Trophoblast cell (in vitro differentiated cells and primary cell): Measurements from ENCODE around the gene NOS2.

Experiments used
- DNase-seq, 2 donors: peaks; one replicate each; pipeline ENCODE4 v3.0.0-alpha.2; 2016
- H2AFZ ChIP-seq: 2 replicates; pipeline ENCODE4 v1.6.1; 2013; ENCODE audit warnings: low read length, moderate library complexity, mild to moderate bottlenecking; ENCODE audit not compliant: insufficient read depth, poor library complexity
- H2AK5ac ChIP-seq: 2 replicates; pipeline ENCODE4 v1.6.1; 2013; ENCODE audit warnings: mild to moderate bottlenecking, low read length
- H2BK120ac ChIP-seq: 2 replicates; pipeline ENCODE4 v1.6.1; 2013; ENCODE audit warnings: low read length, mild to moderate bottlenecking, moderate library complexity; ENCODE audit not compliant: insufficient read depth, poor library complexity
- H2BK12ac ChIP-seq: 2 replicates; pipeline ENCODE4 v1.6.1; 2013; ENCODE audit warnings: mild to moderate bottlenecking, low read length, moderate library complexity
- H2BK5ac ChIP-seq: 2 replicates; pipeline ENCODE4 v1.6.1; 2013; ENCODE audit warnings: low read length, low read depth, moderate library complexity, mild to moderate bottlenecking; ENCODE audit not compliant: poor library complexity
- H3K14ac ChIP-seq: 2 replicates; pipeline ENCODE4 v1.6.1; 2013; ENCODE audit warnings: mild to moderate bottlenecking, low read length
- H3K18ac ChIP-seq: 2 replicates; pipeline ENCODE4 v1.6.1; 2013; ENCODE audit warnings: mild to moderate bottlenecking, low read length
- H3K23ac ChIP-seq: 2 replicates; pipeline ENCODE4 v1.6.1; 2013; ENCODE audit warnings: low read length
- H3K27ac ChIP-seq: 2 replicates; pipeline ENCODE4 v1.5.1; 2013; ENCODE audit warnings: low read depth, mild to moderate bottlenecking, inconsistent platforms, low read length, moderate library complexity
- H3K27me3 ChIP-seq: 2 replicates; pipeline ENCODE4 v1.6.1; 2013; ENCODE audit warnings: inconsistent platforms, mild to moderate bottlenecking, low read length, moderate library complexity; ENCODE audit not compliant: insufficient read depth
- H3K36me3 ChIP-seq, 2 experiments: 1 replicate in 1 of 2; 2 replicates in 1 of 2; pipeline ENCODE4 v1.6.1; 2013; ENCODE audit warnings: low read length in 2 of 2, mild to moderate bottlenecking in 2 of 2, moderate library complexity in 1 of 2; ENCODE audit not compliant: insufficient read depth in 2 of 2, control insufficient read depth in 1 of 2
- H3K4ac ChIP-seq: 2 replicates; pipeline ENCODE4 v1.6.1; 2013; ENCODE audit warnings: low read depth, mild to moderate bottlenecking, low read length, moderate library complexity
- H3K4me1 ChIP-seq, 2 experiments: 1 replicate in 1 of 2; 2 replicates in 1 of 2; pipeline ENCODE4 v1.6.1; 2013; ENCODE audit warnings: low read length in 2 of 2, mild to moderate bottlenecking in 2 of 2, moderate library complexity in 1 of 2; ENCODE audit not compliant: insufficient read depth in 2 of 2, control insufficient read depth in 1 of 2
- H3K4me2 ChIP-seq: 2 replicates; pipeline ENCODE4 v1.6.1; 2013; ENCODE audit warnings: inconsistent platforms, mild to moderate bottlenecking, low read length, moderate library complexity
- H3K4me3 ChIP-seq: 2 replicates; pipeline ENCODE4 v1.5.1; 2013; ENCODE audit warnings: mild to moderate bottlenecking, low read depth, low read length, inconsistent platforms
- H3K79me1 ChIP-seq: one replicate; pipeline ENCODE4 v1.6.1; 2013; ENCODE audit warnings: low read length
- H3K79me2 ChIP-seq: 2 replicates; pipeline ENCODE4 v1.6.1; 2013; ENCODE audit warnings: low read length, mild to moderate bottlenecking; ENCODE audit not compliant: control insufficient read depth, insufficient read depth, poor library complexity
- H3K9ac ChIP-seq: 2 replicates; pipeline ENCODE4 v1.6.1; 2013; ENCODE audit warnings: mild to moderate bottlenecking, low read length
- H3K9me3 ChIP-seq: 2 replicates; pipeline ENCODE4 v1.6.1; 2013; ENCODE audit warnings: low read depth, mild to moderate bottlenecking, control low read depth, inconsistent platforms, low read length; ENCODE audit not compliant: insufficient read depth
- H4K12ac ChIP-seq: 2 replicates; pipeline ENCODE4 v1.6.1; 2013; ENCODE audit warnings: low read depth, mild to moderate bottlenecking, low read length, moderate library complexity
- H4K8ac ChIP-seq: 2 replicates; pipeline ENCODE4 v1.6.1; 2013; ENCODE audit warnings: low read depth, mild to moderate bottlenecking, low read length, moderate library complexity
- H4K91ac ChIP-seq: one replicate; pipeline ENCODE4 v1.6.1; 2013; ENCODE audit warnings: low read depth, mild to moderate bottlenecking, low read length, moderate library complexity
- WGBS: extraction: QIAGEN DNeasy Blood & Tissue Kit; methylation state at CpG from one replicate; pipeline ENCODE4 v1.1.7; 2013; ENCODE audit warnings: missing lambda C conversion rate; ENCODE audit not compliant: insufficient read length, insufficient coverage; ENCODE audit errors: extremely low coverage; 5-methylcytosine and 5-hydroxymethylcytosine counted together

The NOS2 gene

GRCh38 chr17:27788919-27789318 lies 11.4 kb downstream of the NOS2 start:
- Histone ChIP-seq H3K27ac (no peak overlapping the region), H3K18ac (no peak overlapping the region), H3K9me3 (no peaks in the 10 kb centered on the region), H4K8ac (no peak overlapping the region), H2BK5ac (no peak overlapping the region), H3K4ac (no peak overlapping the region), H3K4me3 (no peak overlapping the region), H4K12ac (no peak overlapping the region), H2AFZ (no peak overlapping the region), H4K91ac (no peak overlapping the region), H3K36me3 (no peaks in the 10 kb centered on the region), H3K79me2 (no peaks in the 10 kb centered on the region), H3K14ac (no peak overlapping the region), H3K4me2 (no peak overlapping the region), H2AK5ac (no peak overlapping the region), H2BK12ac (no peak overlapping the region), H2BK120ac (no peak overlapping the region), H3K79me1 (no peaks in the 10 kb centered on the region), H3K23ac (no peak overlapping the region), H3K9ac (no peak overlapping the region), H3K4me1 (peaks cover 6 to 7% of the 10 kb centered on the region in 2 experiments), H3K27me3 (peaks cover 6% of the 10 kb centered on the region)
- DNase-seq: no peak
- no CpG with 5 or more reads among the region's 3 CpGs for WGBS

GRCh38 chr17:27783440-27784350 lies 16.6 kb downstream of the NOS2 start:
- no peak overlapping the region for H2BK5ac ChIP-seq
- H3K4ac ChIP-seq: no peak overlapping the region
- H4K8ac ChIP-seq: no peak overlapping the region
- no peaks in the 10 kb centered on the region for H3K79me2 ChIP-seq
- no peak overlapping the region for H3K23ac ChIP-seq
- no peak overlapping the region for H3K9ac ChIP-seq
- H2AFZ ChIP-seq: no peak overlapping the region
- no peaks in the 10 kb centered on the region for H3K36me3 ChIP-seq
- no peaks in the 10 kb centered on the region for H3K9me3 ChIP-seq
- H3K14ac ChIP-seq: no peak overlapping the region
- H2BK120ac ChIP-seq: no peak overlapping the region
- no CpG with 5 or more reads among the region's 9 CpGs for WGBS
- no peak overlapping the region for H3K27ac ChIP-seq
- H3K4me1 ChIP-seq: no peaks in the 10 kb centered on the region
- H2BK12ac ChIP-seq: no peak overlapping the region
- H3K27me3 ChIP-seq: no peaks in the 10 kb centered on the region
- H3K4me2 ChIP-seq: no peak overlapping the region
- DNase-seq: no peak
- no peaks in the 10 kb centered on the region for H3K79me1 ChIP-seq
- no peak overlapping the region for H3K18ac ChIP-seq
- no peak overlapping the region for H4K12ac ChIP-seq
- H2AK5ac ChIP-seq: no peak overlapping the region
- no peak overlapping the region for H4K91ac ChIP-seq
- H3K4me3 ChIP-seq: no peak overlapping the region

- WGBS: no CpG with 5 or more reads among the region's 7 CpGs
- no peaks in the 10 kb centered on the region for H3K79me1 ChIP-seq
- H2BK12ac ChIP-seq: no peak overlapping the region
- H3K79me2 ChIP-seq: no peaks in the 10 kb centered on the region
- H3K4me1 ChIP-seq: no peaks in the 10 kb centered on the region
- H4K91ac ChIP-seq: no peak overlapping the region
- H3K4me2 ChIP-seq: no peak overlapping the region
- no peak overlapping the region for H4K12ac ChIP-seq
- no peak overlapping the region for H2AFZ ChIP-seq
- H2BK120ac ChIP-seq: no peak overlapping the region
- DNase-seq: no peak
- H3K27me3 ChIP-seq: no peaks in the 10 kb centered on the region
- no peak overlapping the region for H3K14ac ChIP-seq
- H2AK5ac ChIP-seq: no peak overlapping the region
- H3K23ac ChIP-seq: no peak overlapping the region
- H4K8ac ChIP-seq: no peak overlapping the region
- H3K9ac ChIP-seq: no peak overlapping the region
- no peak overlapping the region for H3K18ac ChIP-seq
- no peak overlapping the region for H3K4me3 ChIP-seq
- H2BK5ac ChIP-seq: no peak overlapping the region
- no peaks in the 10 kb centered on the region for H3K36me3 ChIP-seq
- H3K27ac ChIP-seq: no peak overlapping the region
- H3K4ac ChIP-seq: no peak overlapping the region
- H3K9me3 ChIP-seq: no peaks in the 10 kb centered on the region
Measured at GRCh38 chr17:27782791-27783206, 17.5 kb downstream of the NOS2 start.

GRCh38 chr17:27780828-27781404 lies 19.4 kb downstream of the NOS2 start:
- H3K23ac ChIP-seq: no peak overlapping the region
- H3K4me1 ChIP-seq: no peaks in the 10 kb centered on the region
- H4K91ac ChIP-seq: no peak overlapping the region
- no peak overlapping the region for H3K27ac ChIP-seq
- no peak overlapping the region for H2AFZ ChIP-seq
- H3K4me3 ChIP-seq: no peak overlapping the region
- no peaks in the 10 kb centered on the region for H3K9me3 ChIP-seq
- H2BK120ac ChIP-seq: no peak overlapping the region
- no peak overlapping the region for H3K9ac ChIP-seq
- H3K4ac ChIP-seq: no peak overlapping the region
- H3K18ac ChIP-seq: no peak overlapping the region
- no peak overlapping the region for H4K12ac ChIP-seq
- H3K27me3 ChIP-seq: no peaks in the 10 kb centered on the region
- H3K79me1 ChIP-seq: no peaks in the 10 kb centered on the region
- H3K79me2 ChIP-seq: no peaks in the 10 kb centered on the region
- H3K36me3 ChIP-seq: no peaks in the 10 kb centered on the region
- no peak overlapping the region for H3K4me2 ChIP-seq
- no peak overlapping the region for H2BK5ac ChIP-seq
- H3K14ac ChIP-seq: no peak overlapping the region
- no peak overlapping the region for H2BK12ac ChIP-seq
- no peak for DNase-seq
- H2AK5ac ChIP-seq: no peak overlapping the region
- no CpG with 5 or more reads among the region's 20 CpGs for WGBS
- H4K8ac ChIP-seq: no peak overlapping the region
